Measurements from ENCODE around the gene SLC8B1.

DNA sequence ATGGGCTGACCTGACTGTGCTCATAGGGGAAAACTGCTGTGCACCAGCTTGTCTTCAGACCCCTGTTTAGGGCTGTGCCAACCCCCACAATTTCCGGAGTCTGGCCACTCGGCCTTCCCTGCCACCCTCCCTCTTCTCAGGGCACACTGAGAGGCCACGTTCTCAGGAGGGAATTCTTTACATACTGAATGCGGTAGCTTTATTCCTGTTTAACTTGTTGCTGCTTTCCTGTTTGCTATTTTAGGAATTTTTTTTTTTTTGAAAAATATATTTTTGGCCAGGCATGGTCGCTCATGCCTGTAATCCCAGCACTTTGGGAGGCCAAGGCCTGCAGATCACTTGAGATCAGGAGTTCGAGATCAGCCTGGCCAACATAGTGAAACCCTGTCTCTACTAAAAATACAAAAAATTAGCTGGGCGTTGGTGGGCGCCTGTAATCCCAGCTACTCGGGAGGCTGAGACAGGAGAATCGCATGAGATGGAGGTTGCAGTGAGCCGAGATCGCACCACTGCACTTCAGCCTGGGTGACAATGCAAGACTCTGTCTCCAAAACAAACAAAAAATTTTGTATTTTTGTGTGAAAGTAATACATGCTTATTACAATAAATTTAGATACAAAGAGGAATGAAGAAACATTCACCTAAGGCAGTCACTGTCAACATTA lies 74.1 kb downstream of the SLC8B1 start:
- TF ChIP-seq, protein P1, sequence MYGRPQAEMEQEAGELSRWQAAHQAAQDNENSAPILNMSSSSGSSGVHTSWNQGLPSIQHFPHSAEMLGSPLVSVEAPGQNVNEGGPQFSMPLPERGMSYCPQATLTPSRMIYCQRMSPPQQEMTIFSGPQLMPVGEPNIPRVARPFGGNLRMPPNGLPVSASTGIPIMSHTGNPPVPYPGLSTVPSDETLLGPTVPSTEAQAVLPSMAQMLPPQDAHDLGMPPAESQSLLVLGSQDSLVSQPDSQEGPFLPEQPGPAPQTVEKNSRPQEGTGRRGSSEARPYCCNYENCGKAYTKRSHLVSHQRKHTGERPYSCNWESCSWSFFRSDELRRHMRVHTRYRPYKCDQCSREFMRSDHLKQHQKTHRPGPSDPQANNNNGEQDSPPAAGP (tag by site-specific recombination; IDR thresholded peaks at IDR 0.05): no peak
- TF ChIP-seq, protein P2, sequence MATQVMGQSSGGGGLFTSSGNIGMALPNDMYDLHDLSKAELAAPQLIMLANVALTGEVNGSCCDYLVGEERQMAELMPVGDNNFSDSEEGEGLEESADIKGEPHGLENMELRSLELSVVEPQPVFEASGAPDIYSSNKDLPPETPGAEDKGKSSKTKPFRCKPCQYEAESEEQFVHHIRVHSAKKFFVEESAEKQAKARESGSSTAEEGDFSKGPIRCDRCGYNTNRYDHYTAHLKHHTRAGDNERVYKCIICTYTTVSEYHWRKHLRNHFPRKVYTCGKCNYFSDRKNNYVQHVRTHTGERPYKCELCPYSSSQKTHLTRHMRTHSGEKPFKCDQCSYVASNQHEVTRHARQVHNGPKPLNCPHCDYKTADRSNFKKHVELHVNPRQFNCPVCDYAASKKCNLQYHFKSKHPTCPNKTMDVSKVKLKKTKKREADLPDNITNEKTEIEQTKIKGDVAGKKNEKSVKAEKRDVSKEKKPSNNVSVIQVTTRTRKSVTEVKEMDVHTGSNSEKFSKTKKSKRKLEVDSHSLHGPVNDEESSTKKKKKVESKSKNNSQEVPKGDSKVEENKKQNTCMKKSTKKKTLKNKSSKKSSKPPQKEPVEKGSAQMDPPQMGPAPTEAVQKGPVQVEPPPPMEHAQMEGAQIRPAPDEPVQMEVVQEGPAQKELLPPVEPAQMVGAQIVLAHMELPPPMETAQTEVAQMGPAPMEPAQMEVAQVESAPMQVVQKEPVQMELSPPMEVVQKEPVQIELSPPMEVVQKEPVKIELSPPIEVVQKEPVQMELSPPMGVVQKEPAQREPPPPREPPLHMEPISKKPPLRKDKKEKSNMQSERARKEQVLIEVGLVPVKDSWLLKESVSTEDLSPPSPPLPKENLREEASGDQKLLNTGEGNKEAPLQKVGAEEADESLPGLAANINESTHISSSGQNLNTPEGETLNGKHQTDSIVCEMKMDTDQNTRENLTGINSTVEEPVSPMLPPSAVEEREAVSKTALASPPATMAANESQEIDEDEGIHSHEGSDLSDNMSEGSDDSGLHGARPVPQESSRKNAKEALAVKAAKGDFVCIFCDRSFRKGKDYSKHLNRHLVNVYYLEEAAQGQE (tag by site-specific recombination; IDR thresholded peaks at IDR 0.05): no peak
- TF ChIP-seq CTCF (tag by site-specific recombination; IDR thresholded peaks at IDR 0.05): no peak
- no peak for TF ChIP-seq PRDM10 (tag by site-specific recombination; IDR thresholded peaks at IDR 0.05)
- TF ChIP-seq, protein P3, sequence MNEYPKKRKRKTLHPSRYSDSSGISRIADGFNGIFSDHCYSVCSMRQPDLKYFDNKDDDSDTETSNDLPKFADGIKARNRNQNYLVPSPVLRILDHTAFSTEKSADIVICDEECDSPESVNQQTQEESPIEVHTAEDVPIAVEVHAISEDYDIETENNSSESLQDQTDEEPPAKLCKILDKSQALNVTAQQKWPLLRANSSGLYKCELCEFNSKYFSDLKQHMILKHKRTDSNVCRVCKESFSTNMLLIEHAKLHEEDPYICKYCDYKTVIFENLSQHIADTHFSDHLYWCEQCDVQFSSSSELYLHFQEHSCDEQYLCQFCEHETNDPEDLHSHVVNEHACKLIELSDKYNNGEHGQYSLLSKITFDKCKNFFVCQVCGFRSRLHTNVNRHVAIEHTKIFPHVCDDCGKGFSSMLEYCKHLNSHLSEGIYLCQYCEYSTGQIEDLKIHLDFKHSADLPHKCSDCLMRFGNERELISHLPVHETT (tag by site-specific recombination; IDR thresholded peaks at IDR 0.05): no peak
- no peak for TF ChIP-seq ZNF362 (tag by site-specific recombination; IDR thresholded peaks at IDR 0.05)
- TF ChIP-seq, protein P4, sequence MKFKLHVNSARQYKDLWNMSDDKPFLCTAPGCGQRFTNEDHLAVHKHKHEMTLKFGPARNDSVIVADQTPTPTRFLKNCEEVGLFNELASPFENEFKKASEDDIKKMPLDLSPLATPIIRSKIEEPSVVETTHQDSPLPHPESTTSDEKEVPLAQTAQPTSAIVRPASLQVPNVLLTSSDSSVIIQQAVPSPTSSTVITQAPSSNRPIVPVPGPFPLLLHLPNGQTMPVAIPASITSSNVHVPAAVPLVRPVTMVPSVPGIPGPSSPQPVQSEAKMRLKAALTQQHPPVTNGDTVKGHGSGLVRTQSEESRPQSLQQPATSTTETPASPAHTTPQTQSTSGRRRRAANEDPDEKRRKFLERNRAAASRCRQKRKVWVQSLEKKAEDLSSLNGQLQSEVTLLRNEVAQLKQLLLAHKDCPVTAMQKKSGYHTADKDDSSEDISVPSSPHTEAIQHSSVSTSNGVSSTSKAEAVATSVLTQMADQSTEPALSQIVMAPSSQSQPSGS (tag by site-specific recombination; IDR thresholded peaks at IDR 0.05; ENCODE audit: low read depth): no peak
- TF ChIP-seq FEZF1 (tag by site-specific recombination; IDR thresholded peaks at IDR 0.05): no peak
- no peak for TF ChIP-seq YY1 (tag by site-specific recombination; IDR thresholded peaks at IDR 0.05)

All from HEK293 (cell line).